H1 (cell line): Measurements from ENCODE around the gene WDR31. TPM values are rescaled to one million over a fixed set of nuclear protein-coding genes. Genes with fewer than 3 reads are reported as not detected.

Experiments used
- ASH2L ChIP-seq: fragments of 200-600, 300-600 bp; sonication (generic); IDR thresholded peaks from one replicate; pipeline ENCODE4 v1.7.1; 2017; ENCODE audit warnings: low read length
- BCL11A ChIP-seq, 2 experiments: IDR thresholded peaks; one replicate each; pipeline ENCODE4 v1.6.1; 2011; ENCODE audit warnings: low read depth in 2 of 2, low read length in 2 of 2, mild to moderate bottlenecking in 2 of 2
- CBX5 ChIP-seq: fragments of 300-800, 300-1000 bp; sonication (generic); IDR thresholded peaks from 2 replicates; pipeline ENCODE4 v1.7.1; 2016; ENCODE audit warnings: antibody characterized with exemption, low read length, low read depth
- CBX8 ChIP-seq: fragments of 300-800, 300-1000 bp; sonication (generic); IDR thresholded peaks from 2 replicates; pipeline ENCODE4 v1.7.1; 2016; ENCODE audit warnings: low read depth, low read length, borderline replicate concordance
- CEBPB ChIP-seq: IDR thresholded peaks from 2 replicates; pipeline ENCODE4 v1.6.1; 2012; ENCODE audit warnings: low read depth, low read length
- E2F6 ChIP-seq: IDR thresholded peaks from 2 replicates; pipeline ENCODE4 v1.6.1; 2012; ENCODE audit warnings: inconsistent platforms
- EGR1 ChIP-seq: IDR thresholded peaks from 2 replicates; pipeline ENCODE4 v1.6.1; 2011; ENCODE audit warnings: low read depth, low read length, borderline replicate concordance
- EP300 ChIP-seq, 2 experiments: IDR thresholded peaks; 1 replicate in 1 of 2; 2 replicates in 1 of 2; pipeline ENCODE4 v1.6.1; 2011 to 2012; ENCODE audit warnings: low read depth in 2 of 2, low read length in 2 of 2, mild to moderate bottlenecking in 2 of 2, borderline replicate concordance in 1 of 2, inconsistent platforms in 1 of 2, moderate library complexity in 1 of 2
- EZH2 ChIP-seq: fragments of 200-600 bp; sonication (generic); IDR thresholded peaks from 2 replicates; pipeline ENCODE4 v1.7.1; 2012; ENCODE audit warnings: low read depth, mild to moderate bottlenecking, moderate library complexity, low read length, inconsistent platforms; ENCODE audit not compliant: severe bottlenecking
- GABPA ChIP-seq: IDR thresholded peaks from 2 replicates; pipeline ENCODE4 v1.6.1; 2011; ENCODE audit warnings: mild to moderate bottlenecking, low read length, moderate library complexity, borderline replicate concordance; ENCODE audit not compliant: insufficient read depth
- GTF2F1 ChIP-seq: IDR thresholded peaks from 2 replicates; pipeline ENCODE4 v1.6.1; 2012; ENCODE audit warnings: low read depth, low read length, improper control_type of control experiment, borderline replicate concordance
- HDAC2 ChIP-seq, 2 experiments: fragments of 300-600 bp in 1 of 2; sonication (generic) in 1 of 2; IDR thresholded peaks; 2 replicates each; pipeline ENCODE4 v1.6.1; 2011 to 2012; ENCODE audit warnings: low read depth in 2 of 2, low read length in 2 of 2, mild to moderate bottlenecking in 2 of 2, moderate library complexity in 2 of 2, borderline replicate concordance in 1 of 2, inconsistent platforms in 1 of 2
- JUND ChIP-seq: IDR thresholded peaks from 2 replicates; pipeline ENCODE4 v1.6.1; 2011; ENCODE audit warnings: mild to moderate bottlenecking, improper control_type of control experiment, low read length
- MAFK ChIP-seq: IDR thresholded peaks from 2 replicates; pipeline ENCODE4 v1.6.1; 2012; ENCODE audit warnings: low read depth, mild to moderate bottlenecking, improper control_type of control experiment, low read length
- RXRA ChIP-seq: IDR thresholded peaks from 2 replicates; pipeline ENCODE4 v1.6.1; 2011; ENCODE audit warnings: low read depth, mild to moderate bottlenecking, low read length, moderate library complexity; ENCODE audit not compliant: insufficient read depth
- SAP30 ChIP-seq: fragments of 300-600 bp; sonication (generic); IDR thresholded peaks from 2 replicates; pipeline ENCODE4 v1.7.1; 2012; ENCODE audit warnings: low read length, moderate library complexity, mild to moderate bottlenecking, inconsistent platforms; ENCODE audit not compliant: insufficient read depth, insufficient replicate concordance
- TAF1 ChIP-seq: IDR thresholded peaks from 2 replicates; pipeline ENCODE4 v1.6.1; 2011; ENCODE audit warnings: mild to moderate bottlenecking, low read depth, low read length
- TAF7 ChIP-seq: optimal IDR thresholded peaks from 2 replicates; pipeline ENCODE3; 2011; ENCODE audit warnings: low read depth, mild to moderate bottlenecking, inconsistent platforms, low read length, moderate library complexity, borderline replicate concordance
- TEAD4 ChIP-seq: IDR thresholded peaks from 2 replicates; pipeline ENCODE4 v1.6.1; 2012; ENCODE audit warnings: low read depth, low read length, inconsistent platforms, mixed read lengths
- USF2 ChIP-seq: IDR thresholded peaks from 2 replicates; pipeline ENCODE4 v1.6.1; 2011; ENCODE audit warnings: low read length, improper control_type of control experiment
- polyA plus RNA-seq, 7 experiments: library from polyadenylated mRNA; depleted of rRNA in 3 of 7; stranded (reverse) in 5 of 7; unstranded in 2 of 7; fragments of >200 nt in 5 of 7; fragments of 200-250 nt in 2 of 7; gene quantifications; 1 replicate in 5 of 7; 2 replicates in 1 of 7; 4 replicates in 1 of 7; pipeline versions ENCODE4 v1.2.1 to v1.2.3, GENCODE V29; 2011 to 2013; ENCODE audit warnings: missing spikeins in 2 of 7, mixed read lengths in 2 of 7
- total RNA-seq: library from RNA; stranded (reverse); fragmentation: NEBNext Ultra II Directional; extraction: Animal tissue kit (Norgen Biotek cat#: 25700); gene quantifications from 2 replicates; pipeline ENCODE4 v1.2.1, GENCODE V29; 2021

WDR31 gene
- total and polyA plus RNA-seq, 2 of the 8 experiments (the other 6 are each of a cell fraction or from before 2014, with no cell fraction given) = 0.27 to 0.28 TPM

DNA sequence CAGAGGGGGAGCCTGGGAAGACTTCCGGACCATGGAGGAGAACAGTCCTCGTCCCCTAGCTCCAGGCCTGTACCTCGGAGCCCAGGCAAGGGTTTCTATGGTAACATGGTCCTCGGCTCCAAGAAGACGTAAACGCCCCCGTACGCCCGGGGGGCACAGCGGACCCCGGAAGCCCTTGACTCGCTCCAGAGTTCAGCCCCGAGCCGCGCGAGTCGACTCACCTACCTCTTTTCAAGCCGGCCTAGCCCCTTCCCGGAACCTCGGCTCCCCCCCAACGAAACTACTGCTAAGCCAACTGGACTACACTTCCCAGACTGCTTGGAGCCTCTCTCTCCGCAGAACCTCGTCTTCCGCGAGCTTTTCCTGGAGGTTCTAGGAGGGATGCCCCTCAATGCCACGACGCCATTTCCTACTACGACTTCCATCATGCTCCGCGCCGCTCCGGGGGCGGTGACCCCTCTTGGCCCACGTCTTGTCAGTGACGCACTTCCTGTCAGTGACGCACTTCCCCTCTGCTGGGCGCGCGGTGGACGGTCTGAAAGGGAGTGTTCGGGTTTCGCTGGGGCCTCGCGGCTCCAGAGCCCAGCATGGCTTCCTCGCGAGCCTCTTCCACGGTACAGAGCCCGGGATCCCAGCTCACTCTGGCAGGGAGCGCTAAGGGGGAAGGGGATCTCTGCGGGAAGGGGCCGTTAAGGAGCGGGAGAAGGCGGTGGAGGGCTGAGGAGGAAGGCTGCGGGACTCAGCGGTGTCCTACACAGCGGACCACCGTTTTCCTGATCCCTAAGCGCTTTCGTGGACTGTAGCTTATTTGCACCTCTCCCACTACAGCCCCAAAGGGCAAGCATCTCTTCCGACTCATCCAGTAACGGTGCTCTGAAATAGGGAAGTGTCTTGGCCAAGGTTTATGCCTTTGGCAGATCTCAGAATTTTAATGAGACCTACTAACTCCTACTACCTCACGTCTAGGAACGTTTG, 64.6 kb downstream of the WDR31 start, which contains the start of the genes CDC26 and PRPF4 (continued):
- TF ChIP-seq RXRA = no peak
- peak; percentile 93 for TF ChIP-seq ASH2L
- peak; percentile 95; the same call in 1 of the 2 replicates for TF ChIP-seq EGR1
- no peak for TF ChIP-seq GTF2F1
- no peak; the same call in 1 of the 2 replicates for TF ChIP-seq JUND
- no peak for TF ChIP-seq EP300 (IDR thresholded peaks at IDR 0.05; ENCODE audit: borderline replicate concordance in 1 of 2, low read depth in 2 of 2, low read length in 2 of 2)
- 0 out of 2 replicates have a peak, but pooled peaks have one; percentile 3 for TF ChIP-seq TEAD4
- TF ChIP-seq BCL11A (IDR thresholded peaks at IDR 0.05; ENCODE audit: low read depth in 2 of 2, low read length in 2 of 2) = no peak
- TF ChIP-seq TAF1 = peak; percentile 90
- no peak for TF ChIP-seq EZH2
- no peak for TF ChIP-seq USF2
- no peak for TF ChIP-seq MAFK
- TF ChIP-seq E2F6 = no peak
- TF ChIP-seq HDAC2 (IDR thresholded peaks at IDR 0.05; ENCODE audit: borderline replicate concordance in 1 of 2, low read depth in 2 of 2, low read length in 2 of 2) = 0 out of 4 replicates have a peak, but pooled peaks of 1 of the 2 experiments have one; percentile 51
- TF ChIP-seq SAP30 = peak; percentile 78
- TF ChIP-seq CEBPB = no peak
- no peak for TF ChIP-seq CBX8
- peak; percentile 71 for TF ChIP-seq TAF7
- TF ChIP-seq GABPA = peak; percentile 91
- no peak for TF ChIP-seq CBX5
